Activated CD4-positive, alpha-beta memory T cell treated with anti-CD3 and anti-CD28 coated beads for 36 hours (primary cell): ENCODE results near the gene LINC01488. TPM values are rescaled to one million over a fixed set of nuclear protein-coding genes. Genes with fewer than 3 reads are reported as not detected.

ENCODE experiments used
- CTCF ChIA-PET: fragments of 350-600 bp; sonication (Branson Sonifier 250); formaldehyde crosslinking; loops from one replicate; lab custom pipeline; 2021; ENCODE audit warnings: antibody characterized with exemption, inconsistent platforms; lab: Charles Lee
- POLR2A ChIA-PET: fragments of 350-600 bp; sonication (Branson Sonifier 250); formaldehyde crosslinking; loops from one replicate; lab custom pipeline; 2021; ENCODE audit warnings: antibody characterized with exemption; lab: Charles Lee
- DNase-seq: peaks from one replicate; pipeline ENCODE4 v3.0.0-alpha.2; 2020
- H3K27ac Mint-ChIP-seq: one replicate; pipeline ENCODE4 v1.8.0; 2021; ENCODE audit warnings: mixed read lengths
- H3K27me3 Mint-ChIP-seq: one replicate; pipeline ENCODE4 v1.8.0; 2021; ENCODE audit warnings: mixed read lengths
- H3K36me3 Mint-ChIP-seq: one replicate; pipeline ENCODE4 v1.8.0; 2021; ENCODE audit warnings: mixed read lengths
- H3K4me1 Mint-ChIP-seq: one replicate; pipeline ENCODE4 v1.8.0; 2021; ENCODE audit warnings: low read depth, mixed read lengths
- H3K4me3 Mint-ChIP-seq: one replicate; pipeline ENCODE4 v1.8.0; 2021; ENCODE audit warnings: mild to moderate bottlenecking, mixed read lengths
- H3K9me3 Mint-ChIP-seq: one replicate; pipeline ENCODE4 v1.8.0; 2021; ENCODE audit warnings: mixed read lengths
- intact Hi-C: fragments of 100-400 bp; cut with micrococcal nuclease; formaldehyde crosslinking; loops from one replicate; pipeline ENCODE4 v1.15.1; 2023
- total RNA-seq, 2 experiments: library from RNA; stranded (reverse); gene quantifications; one replicate each; pipeline ENCODE4 v1.2.3, GENCODE V29; 2021

The LINC01488 gene
- total RNA-seq, 2 experiments from 2014 or later: not detected

DNA sequence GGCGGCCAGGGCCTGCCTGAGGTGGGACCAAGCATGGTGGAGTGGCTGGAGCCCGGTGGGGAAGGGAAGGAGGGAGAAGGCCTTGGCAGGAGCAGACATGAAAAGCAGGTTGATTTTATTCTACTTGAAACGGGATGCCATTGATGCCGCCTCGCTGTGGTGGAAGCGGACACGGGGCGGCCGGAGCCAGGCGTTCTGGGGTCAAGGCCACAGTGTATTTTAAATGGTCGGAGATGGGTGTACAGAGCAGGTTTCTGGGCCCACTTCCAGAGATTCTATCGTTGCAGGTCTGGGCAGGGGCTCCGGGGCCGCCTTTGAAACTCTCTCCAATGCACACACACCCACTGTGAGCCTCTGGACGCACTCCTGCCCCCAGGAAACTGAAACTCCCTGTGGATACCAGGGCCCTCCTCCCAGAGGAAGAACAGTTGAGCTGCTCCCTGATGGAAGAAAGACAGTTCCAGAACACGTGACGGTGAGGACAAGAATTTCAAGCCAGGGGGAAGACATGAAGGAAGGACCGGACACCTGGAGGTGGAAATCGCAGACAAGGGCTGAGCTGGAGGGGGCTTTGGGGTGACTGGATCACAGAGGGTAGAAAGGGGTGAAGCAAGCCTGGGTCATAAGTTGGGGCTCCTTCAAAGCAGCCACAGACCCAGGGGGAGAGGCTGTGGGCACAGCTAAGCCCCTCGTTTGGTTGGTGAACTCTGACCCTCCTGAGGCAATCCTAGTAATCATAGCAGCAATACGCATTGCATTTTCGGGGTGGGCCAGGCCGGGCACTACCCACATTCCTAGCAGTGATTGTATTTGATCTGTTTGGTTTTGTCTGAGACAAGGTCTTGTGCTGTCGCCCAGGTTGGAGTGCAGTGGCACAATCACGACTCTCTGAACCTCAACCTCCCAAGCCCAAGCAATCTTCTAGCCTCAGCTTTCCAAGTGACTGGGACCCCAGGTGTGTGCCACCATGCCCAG lies 12.3 kb upstream of the LINC01488 start:
- no peak overlapping the region for H3K4me3 Mint-ChIP-seq
- H3K27ac Mint-ChIP-seq: no peak overlapping the region
- no peak for DNase-seq
- CTCF ChIA-PET: no interaction called here
- POLR2A ChIA-PET: no interaction called here
- peaks cover 4% of the 10 kb centered on the region for H3K27me3 Mint-ChIP-seq
- H3K4me1 Mint-ChIP-seq: no peaks in the 10 kb centered on the region
- intact Hi-C loops: no loop called here
- H3K9me3 Mint-ChIP-seq: peaks cover 6% of the 10 kb centered on the region
- no peaks in the 10 kb centered on the region for H3K36me3 Mint-ChIP-seq

- intact Hi-C loops: no loop called here
These were observed 11.2 kb upstream of the LINC01488 start for GRCh38 chr11:69470301-69470700.

DNA sequence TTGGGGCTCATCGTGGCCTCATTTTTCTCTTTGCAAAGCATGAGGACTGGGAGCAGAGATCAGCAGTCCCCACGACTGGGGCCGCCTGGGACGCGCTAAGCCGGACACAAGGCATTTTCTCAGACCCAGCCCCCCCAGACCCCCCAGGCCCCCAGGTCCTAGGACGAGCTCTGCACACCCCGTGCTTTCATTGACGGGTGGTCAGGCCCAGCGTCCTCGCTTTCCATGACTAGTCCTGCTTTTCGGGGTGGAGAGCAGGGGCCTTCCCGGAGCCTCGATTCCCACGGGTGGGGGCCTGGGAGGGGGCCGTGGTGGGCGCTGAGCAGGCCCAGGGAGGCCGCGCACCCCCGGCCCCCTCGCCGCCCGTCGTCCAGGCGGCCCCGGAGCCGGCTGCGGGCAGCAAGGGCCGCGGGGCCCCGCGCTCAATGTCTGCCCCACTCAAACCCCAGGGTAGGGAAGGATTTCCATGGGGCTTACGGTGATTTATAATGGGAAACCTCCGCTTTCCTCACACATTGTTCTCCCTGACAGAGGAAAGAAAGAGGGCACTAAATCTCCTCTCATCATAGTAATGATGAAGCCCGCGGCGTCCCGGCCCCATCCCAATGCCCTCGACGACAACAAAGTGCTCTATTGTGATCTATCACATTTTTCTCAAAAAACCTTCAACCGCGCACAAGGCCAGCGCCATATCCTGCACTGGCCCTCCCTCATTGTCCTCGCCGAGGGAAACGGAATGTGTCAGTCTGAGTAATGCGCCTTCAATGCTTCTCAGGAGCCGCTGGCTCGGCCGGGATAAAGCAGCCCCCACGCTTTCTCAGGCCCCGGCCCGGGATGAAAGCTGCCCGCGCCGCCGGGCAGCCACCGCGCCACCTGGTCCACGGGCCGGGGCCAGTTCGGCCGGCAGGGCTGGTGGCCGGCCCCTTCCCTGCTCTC lies 10.4 kb upstream of the LINC01488 start:
- Mint-ChIP-seq H3K27me3 (peaks cover 4% of the 10 kb centered on the region), H3K4me3 (no peak overlapping the region), H3K36me3 (no peaks in the 10 kb centered on the region), H3K9me3 (peaks cover 6% of the 10 kb centered on the region), H3K27ac (no peak overlapping the region), H3K4me1 (no peaks in the 10 kb centered on the region)
- DNase-seq: no peak
- ChIA-PET POLR2A (no interaction called here), CTCF (no interaction called here)
- intact Hi-C loops: no loop called here

More at GRCh38 chr11:69470301-69470700, 11.2 kb upstream of the LINC01488 start:
- Mint-ChIP-seq H3K36me3 (no peaks in the 10 kb centered on the region), H3K4me3 (no peak overlapping the region), H3K27ac (no peak overlapping the region), H3K27me3 (peaks cover 4% of the 10 kb centered on the region), H3K4me1 (no peaks in the 10 kb centered on the region), H3K9me3 (peaks cover 6% of the 10 kb centered on the region)
- CTCF ChIA-PET: no interaction called here
- POLR2A ChIA-PET: no interaction called here
- no peak for DNase-seq

- ChIA-PET CTCF (interaction anchor here (0.5 kb wide), 1 partner anchor 225 kb away, joined by 4 read pairs; no protein-coding TSS in a partner anchor), POLR2A (no interaction called here)
- Mint-ChIP-seq H3K27ac (no peak overlapping the region), H3K9me3 (peaks cover 6% of the 10 kb centered on the region), H3K27me3 (peaks cover 4% of the 10 kb centered on the region), H3K4me1 (no peaks in the 10 kb centered on the region), H3K36me3 (no peaks in the 10 kb centered on the region), H3K4me3 (no peak overlapping the region)
- intact Hi-C loops: no loop called here
- no peak for DNase-seq
These were observed 9.5 kb upstream of the LINC01488 start for GRCh38 chr11:69471729-69472540.

GRCh38 chr11:69472541-69473275 lies 8.8 kb upstream of the LINC01488 start:
- Mint-ChIP-seq H3K9me3 (peaks cover 6% of the 10 kb centered on the region), H3K27me3 (peaks cover 4% of the 10 kb centered on the region), H3K36me3 (no peaks in the 10 kb centered on the region), H3K27ac (no peak overlapping the region), H3K4me3 (no peak overlapping the region), H3K4me1 (no peaks in the 10 kb centered on the region)
- POLR2A ChIA-PET: no interaction called here
- CTCF ChIA-PET: interaction anchor here (0.5 kb wide), 1 partner anchor 224 kb away, joined by 4 read pairs; no protein-coding TSS in a partner anchor
- intact Hi-C loops: no loop called here
- DNase-seq: no peak

GRCh38 chr11:69473276-69473845 lies 8.1 kb upstream of the LINC01488 start:
- ChIA-PET POLR2A (no interaction called here), CTCF (no interaction called here)
- Mint-ChIP-seq H3K27me3 (peaks cover 4% of the 10 kb centered on the region), H3K4me1 (no peaks in the 10 kb centered on the region), H3K36me3 (no peaks in the 10 kb centered on the region), H3K27ac (no peak overlapping the region), H3K4me3 (no peak overlapping the region), H3K9me3 (peaks cover 6% of the 10 kb centered on the region)
- DNase-seq: no peak
- intact Hi-C loops: no loop called here

DNA sequence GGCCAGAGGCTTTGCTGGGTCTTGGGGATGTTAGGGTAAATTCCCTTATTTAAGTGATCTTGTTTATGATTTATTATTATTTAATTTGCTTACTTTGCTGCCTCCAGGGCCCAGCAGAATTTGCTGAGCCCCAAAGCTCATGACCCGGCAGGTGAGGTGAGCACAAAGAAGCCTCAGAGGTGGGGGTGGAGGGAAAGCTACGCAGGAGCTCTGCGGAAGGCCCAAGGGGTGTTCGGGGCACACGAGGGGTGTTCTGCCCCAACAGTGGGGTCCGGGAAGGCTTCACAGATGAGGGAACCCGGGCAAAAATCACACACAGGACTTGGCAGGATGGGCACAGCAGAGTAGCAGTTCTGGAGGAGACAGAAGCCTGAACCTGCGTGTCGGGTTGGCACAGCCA lies 6.7 kb upstream of the LINC01488 start:
- no peaks in the 10 kb centered on the region for H3K4me1 Mint-ChIP-seq
- ChIA-PET CTCF (no interaction called here), POLR2A (no interaction called here)
- no peaks in the 10 kb centered on the region for H3K36me3 Mint-ChIP-seq
- H3K27me3 Mint-ChIP-seq: peaks cover 4% of the 10 kb centered on the region
- DNase-seq: no peak
- intact Hi-C loops: no loop called here
- H3K27ac Mint-ChIP-seq: no peak overlapping the region
- peaks cover 6% of the 10 kb centered on the region for H3K9me3 Mint-ChIP-seq
- no peak overlapping the region for H3K4me3 Mint-ChIP-seq

GRCh38 chr11:69475141-69475865 lies 6.2 kb upstream of the LINC01488 start:
- Mint-ChIP-seq H3K27ac (no peak overlapping the region), H3K4me1 (no peaks in the 10 kb centered on the region), H3K4me3 (no peak overlapping the region), H3K36me3 (no peaks in the 10 kb centered on the region), H3K9me3 (peaks cover 6% of the 10 kb centered on the region), H3K27me3 (peaks cover 4% of the 10 kb centered on the region)
- intact Hi-C loops: no loop called here
- no peak for DNase-seq
- ChIA-PET POLR2A (no interaction called here), CTCF (no interaction called here)

DNA sequence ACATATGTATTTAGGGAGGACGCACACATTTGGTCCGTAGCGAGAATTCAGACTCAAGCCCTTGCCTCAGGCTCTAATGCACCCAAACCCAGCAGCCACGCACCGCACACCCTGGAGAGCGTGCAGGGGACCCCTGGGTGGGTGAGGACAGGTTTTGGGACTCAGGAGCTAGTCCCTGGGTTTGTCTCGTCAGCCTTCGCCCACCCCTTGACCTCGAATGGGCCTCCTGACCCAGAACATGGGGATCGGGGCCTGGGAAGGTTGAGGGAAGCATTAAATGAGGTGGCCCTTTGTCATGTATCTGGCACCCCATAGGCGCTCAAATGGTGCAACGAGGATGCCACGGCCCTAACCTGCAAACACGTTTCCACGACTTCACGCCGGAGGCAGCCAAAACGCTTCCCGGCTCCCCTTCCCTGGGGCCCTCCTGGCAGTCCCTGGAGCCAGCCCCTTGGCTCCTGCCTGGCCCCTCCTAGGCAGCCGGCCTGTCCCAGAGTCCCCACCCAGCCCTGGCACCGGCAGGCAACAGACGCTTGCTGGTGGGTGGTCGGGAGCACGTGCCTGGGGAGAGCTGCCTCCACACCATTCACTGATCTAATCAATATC lies 5.5 kb upstream of the LINC01488 start:
- CTCF ChIA-PET: no interaction called here
- no peak overlapping the region for H3K4me3 Mint-ChIP-seq
- POLR2A ChIA-PET: no interaction called here
- H3K27me3 Mint-ChIP-seq: peaks cover 4% of the 10 kb centered on the region
- H3K4me1 Mint-ChIP-seq: no peaks in the 10 kb centered on the region
- intact Hi-C loops: no loop called here
- H3K36me3 Mint-ChIP-seq: no peaks in the 10 kb centered on the region
- peaks cover 6% of the 10 kb centered on the region for H3K9me3 Mint-ChIP-seq
- no peak overlapping the region for H3K27ac Mint-ChIP-seq
- no peak for DNase-seq

- Mint-ChIP-seq H3K9me3 (peaks cover 6% of the 10 kb centered on the region), H3K36me3 (no peaks in the 10 kb centered on the region), H3K4me3 (no peak overlapping the region), H3K4me1 (no peaks in the 10 kb centered on the region), H3K27me3 (peaks cover 4% of the 10 kb centered on the region), H3K27ac (no peak overlapping the region)
- ChIA-PET CTCF (no interaction called here), POLR2A (no interaction called here)
- no peak for DNase-seq
- intact Hi-C loops: no loop called here
These were observed 4.9 kb upstream of the LINC01488 start for GRCh38 chr11:69476509-69476961.
